Measurements from ENCODE around the gene THAP12. TPM values are rescaled to one million over a fixed set of nuclear protein-coding genes. Genes with fewer than 3 reads are reported as not detected.

THAP12 gene
- total and polyA plus RNA-seq, 2 donors (not counting 1 experiment from before 2014, with no cell fraction given), result 39.5 to 57.9 TPM

- no peak overlapping the region for H3K4me2 ChIP-seq (ENCODE audit: extremely low read depth, insufficient read depth, low read length)
- no peaks in the 10 kb centered on the region for H3K27me3 ChIP-seq (ENCODE audit: control insufficient read depth, insufficient read depth, low read length)
- peak in 1 of 2 donors; percentile 60 for DNase-seq (ENCODE audit: low read depth in 2 of 2)
- no peaks in the 10 kb centered on the region for H3K9me3 ChIP-seq (ENCODE audit: control insufficient read depth, insufficient read depth, low read depth, low read length)
- H3K4me3 ChIP-seq (replicated peaks in 1 of 4; ENCODE audit: control extremely low read depth in 1 of 4, insufficient read depth in 1 of 4, low read depth in 3 of 4, low read length in 4 of 4), result no peak overlapping the region
- H3K79me2 ChIP-seq (ENCODE audit: control insufficient read depth, insufficient read depth, low read length), result no peaks in the 10 kb centered on the region
- no peak for TF ChIP-seq EZH2 (IDR thresholded peaks at IDR 0.05; ENCODE audit: low read length, missing control alignments)
- no peak for TF ChIP-seq CTCF (conservative IDR thresholded peaks at IDR 0.05 in 1 of 2, IDR thresholded peaks at IDR 0.05 in 1 of 2; ENCODE audit: low read depth in 1 of 2, low read length in 2 of 2)
- no peak overlapping the region for H3K27ac ChIP-seq (ENCODE audit: insufficient read depth, low read length)
- H3K4me1 ChIP-seq (ENCODE audit: control insufficient read depth, extremely low read depth, insufficient read depth, low read length), result no peaks in the 10 kb centered on the region
- H3K36me3 ChIP-seq (ENCODE audit: control insufficient read depth, insufficient read depth, low read length), result no peaks in the 10 kb centered on the region
- H2AFZ ChIP-seq (ENCODE audit: low read length), result no peak overlapping the region
- H3K9ac ChIP-seq (ENCODE audit: insufficient read depth, low read length), result no peak overlapping the region
- no peaks in the 10 kb centered on the region for H4K20me1 ChIP-seq (ENCODE audit: control insufficient read depth, extremely low read depth, insufficient read depth, low read length)
These were observed 10.1 kb upstream of the THAP12 start for GRCh38 chr11:76391021-76391420.

GRCh38 chr11:76388408-76388807, 7.5 kb upstream of the THAP12 start:
- no peak for DNase-seq (ENCODE audit: low read depth in 2 of 2)
- Histone ChIP-seq H3K4me1 (ENCODE audit: control insufficient read depth, extremely low read depth, insufficient read depth, low read length) (no peaks in the 10 kb centered on the region), H3K9ac (ENCODE audit: insufficient read depth, low read length) (no peak overlapping the region), H3K4me3 (replicated peaks in 1 of 4; ENCODE audit: control extremely low read depth in 1 of 4, insufficient read depth in 1 of 4, low read depth in 3 of 4, low read length in 4 of 4) (no peak overlapping the region), H3K4me2 (ENCODE audit: extremely low read depth, insufficient read depth, low read length) (no peak overlapping the region), H4K20me1 (ENCODE audit: control insufficient read depth, extremely low read depth, insufficient read depth, low read length) (no peaks in the 10 kb centered on the region), H3K79me2 (ENCODE audit: control insufficient read depth, insufficient read depth, low read length) (no peaks in the 10 kb centered on the region), H3K9me3 (ENCODE audit: control insufficient read depth, insufficient read depth, low read depth, low read length) (no peaks in the 10 kb centered on the region), H2AFZ (ENCODE audit: low read length) (no peak overlapping the region), H3K27me3 (ENCODE audit: control insufficient read depth, insufficient read depth, low read length) (no peaks in the 10 kb centered on the region), H3K27ac (ENCODE audit: insufficient read depth, low read length) (no peak overlapping the region), H3K36me3 (ENCODE audit: control insufficient read depth, insufficient read depth, low read length) (no peaks in the 10 kb centered on the region)
- TF ChIP-seq CTCF (conservative IDR thresholded peaks at IDR 0.05 in 1 of 2, IDR thresholded peaks at IDR 0.05 in 1 of 2; ENCODE audit: low read depth in 1 of 2, low read length in 2 of 2) (no peak), EZH2 (IDR thresholded peaks at IDR 0.05; ENCODE audit: low read length, missing control alignments) (no peak)

- Histone ChIP-seq H3K4me3 (replicated peaks in 1 of 4; ENCODE audit: control extremely low read depth in 1 of 4, insufficient read depth in 1 of 4, low read depth in 3 of 4, low read length in 4 of 4) (no peak overlapping the region), H3K9ac (ENCODE audit: insufficient read depth, low read length) (no peak overlapping the region), H3K27ac (ENCODE audit: insufficient read depth, low read length) (no peak overlapping the region), H3K27me3 (ENCODE audit: control insufficient read depth, insufficient read depth, low read length) (no peaks in the 10 kb centered on the region), H3K4me1 (ENCODE audit: control insufficient read depth, extremely low read depth, insufficient read depth, low read length) (peaks cover 7% of the 10 kb centered on the region), H3K36me3 (ENCODE audit: control insufficient read depth, insufficient read depth, low read length) (no peaks in the 10 kb centered on the region), H3K79me2 (ENCODE audit: control insufficient read depth, insufficient read depth, low read length) (peaks cover 2% of the 10 kb centered on the region), H4K20me1 (ENCODE audit: control insufficient read depth, extremely low read depth, insufficient read depth, low read length) (no peaks in the 10 kb centered on the region), H3K4me2 (ENCODE audit: extremely low read depth, insufficient read depth, low read length) (no peak overlapping the region), H2AFZ (ENCODE audit: low read length) (no peak overlapping the region), H3K9me3 (ENCODE audit: control insufficient read depth, insufficient read depth, low read depth, low read length) (no peaks in the 10 kb centered on the region)
- DNase-seq (ENCODE audit: low read depth in 2 of 2), result peak in 1 of 2 donors; percentile 73
- TF ChIP-seq EZH2 (IDR thresholded peaks at IDR 0.05; ENCODE audit: low read length, missing control alignments) (no peak), CTCF (conservative IDR thresholded peaks at IDR 0.05 in 1 of 2, IDR thresholded peaks at IDR 0.05 in 1 of 2; ENCODE audit: low read depth in 1 of 2, low read length in 2 of 2) (no peak)
These were observed 5.0 kb upstream of the THAP12 start for GRCh38 chr11:76385903-76386302.

Data from fibroblast of lung (primary cell).